Endodermal cell (in vitro differentiated cells): ENCODE measurements around the gene SAG. TPM values are rescaled to one million over a fixed set of nuclear protein-coding genes. Genes with fewer than 3 reads are reported as not detected.
A peak's percentile ranks its signal among the peaks of the same experiment; 100 is the strongest.

Experiments used
- DNase-seq: peaks from one replicate; pipeline ENCODE4 v3.0.0-alpha.2; 2017
- H3K27ac ChIP-seq: 2 replicates; pipeline ENCODE4 v1.5.1; 2013; ENCODE audit warnings: mild to moderate bottlenecking, low read depth, low read length, moderate library complexity
- H3K27me3 ChIP-seq: 2 replicates; pipeline ENCODE4 v1.6.1; 2013; ENCODE audit warnings: mild to moderate bottlenecking, low read length, moderate library complexity; ENCODE audit not compliant: insufficient read depth, control insufficient read depth, poor library complexity, severe bottlenecking
- H3K36me3 ChIP-seq: 2 replicates; pipeline ENCODE4 v1.7.0; 2013; ENCODE audit warnings: mild to moderate bottlenecking, low read length, moderate library complexity; ENCODE audit not compliant: control insufficient read depth, insufficient read depth
- H3K4me1 ChIP-seq: one replicate; pipeline ENCODE4 v1.7.0; 2013; ENCODE audit warnings: low read length; ENCODE audit not compliant: control insufficient read depth, insufficient read depth
- H3K4me3 ChIP-seq: 2 replicates; pipeline ENCODE4 v1.5.1; 2013; ENCODE audit warnings: mild to moderate bottlenecking, low read length, moderate library complexity
- H3K9ac ChIP-seq: 2 replicates; pipeline ENCODE4 v1.6.1; 2013; ENCODE audit warnings: mild to moderate bottlenecking, low read length, moderate library complexity; ENCODE audit not compliant: poor library complexity, severe bottlenecking; ENCODE audit errors: extremely low read depth
- H3K9me3 ChIP-seq: 2 replicates; pipeline ENCODE4 v1.6.1; 2013; ENCODE audit warnings: mild to moderate bottlenecking, low read length, moderate library complexity; ENCODE audit not compliant: control insufficient read depth
- H3K27ac Mint-ChIP-seq: 2 replicates; pipeline ENCODE4 v1.8.0; 2020; ENCODE audit warnings: mixed read lengths
- H3K27me3 Mint-ChIP-seq: 2 replicates; pipeline ENCODE4 v1.8.0; 2021; ENCODE audit warnings: mild to moderate bottlenecking, mixed read lengths; ENCODE audit not compliant: insufficient read depth
- H3K36me3 Mint-ChIP-seq: 2 replicates; pipeline ENCODE4 v1.8.0; 2020; ENCODE audit warnings: low read depth, mixed read lengths
- H3K4me1 Mint-ChIP-seq: 2 replicates; pipeline ENCODE4 v1.8.0; 2020; ENCODE audit warnings: mixed read lengths
- H3K4me3 Mint-ChIP-seq: 2 replicates; pipeline ENCODE4 v1.8.0; 2020; ENCODE audit warnings: mild to moderate bottlenecking, moderate library complexity, mixed read lengths
- H3K9me3 Mint-ChIP-seq: 2 replicates; pipeline ENCODE4 v1.8.0; 2020; ENCODE audit warnings: mild to moderate bottlenecking, mixed read lengths
- CTCF ChIP-seq: fragments of 200-600 bp; sonication (generic); conservative IDR thresholded peaks from 2 replicates; pipeline ENCODE4 v1.5.0; 2021; ENCODE audit warnings: antibody characterized with exemption, mild to moderate bottlenecking
- WGBS, 2 experiments: methylation state at CpG; one replicate each; pipeline versions ENCODE4 v1.1.5 to v1.1.7; 2013; ENCODE audit warnings: missing lambda C conversion rate in 2 of 2, mixed read lengths in 1 of 2; ENCODE audit not compliant: insufficient coverage in 1 of 2, insufficient read length in 1 of 2; 5-methylcytosine and 5-hydroxymethylcytosine counted together
- total RNA-seq, 2 donors: library from RNA; stranded (reverse); fragmentation: NEBNext Ultra II Directional in 1 of 2; extraction: Animal tissue kit (Norgen Biotek cat#: 25700) in 1 of 2; gene quantifications; 2 replicates in 1 of 2; 3 replicates in 1 of 2; pipeline ENCODE4 v1.2.1, GENCODE V29; 2021

Gene SAG
- total RNA-seq, 2 donors from 2014 or later, result not detected

- Histone ChIP-seq H3K4me3 (no peak overlapping the region), H3K4me1 (no peaks in the 10 kb centered on the region), H3K9me3 (no peaks in the 10 kb centered on the region), H3K27ac (no peak overlapping the region), H3K36me3 (no peaks in the 10 kb centered on the region), H3K27me3 (no peaks in the 10 kb centered on the region), H3K9ac (no peak overlapping the region)
- Mint-ChIP-seq H3K9me3 (no peaks in the 10 kb centered on the region), H3K4me3 (no peak overlapping the region), H3K27ac (no peak overlapping the region), H3K27me3 (no peaks in the 10 kb centered on the region), H3K36me3 (peaks cover 12% of the 10 kb centered on the region), H3K4me1 (peaks cover 27% of the 10 kb centered on the region)
- TF ChIP-seq CTCF, result peak; percentile 59
- peak; percentile 54 for DNase-seq
- WGBS, 2 experiments, result 89 to 91% methylated on average over 10 of the region's 10 CpGs
Observed at GRCh38 chr2:233384015-233384414, 76.4 kb downstream of the SAG start.

GRCh38 chr2:233384811-233385488, 77.3 kb downstream of the SAG start:
- H3K9me3 ChIP-seq, result no peaks in the 10 kb centered on the region
- Mint-ChIP-seq H3K36me3 (peaks cover 17% of the 10 kb centered on the region), H3K4me3 (no peak overlapping the region), H3K27ac (peak overlapping the region; percentile 49), H3K4me1 (peaks cover 24% of the 10 kb centered on the region), H3K27me3 (no peaks in the 10 kb centered on the region), H3K9me3 (no peaks in the 10 kb centered on the region)
- H3K4me3 ChIP-seq, result no peak overlapping the region
- peak; percentile 47 for DNase-seq
- no peak for TF ChIP-seq CTCF
- H3K27me3 ChIP-seq, result no peaks in the 10 kb centered on the region
- no peaks in the 10 kb centered on the region for H3K4me1 ChIP-seq
- WGBS, 2 experiments, result 92 to 97% methylated on average over 6 to 12 of the region's 12 CpGs
- H3K36me3 ChIP-seq, result no peaks in the 10 kb centered on the region
- no peak overlapping the region for H3K9ac ChIP-seq
- no peak overlapping the region for H3K27ac ChIP-seq

- no peak overlapping the region for H3K9ac ChIP-seq
- H3K27ac ChIP-seq, result no peak overlapping the region
- peaks cover 23% of the 10 kb centered on the region for H3K36me3 Mint-ChIP-seq
Observed at GRCh38 chr2:233385489-233386044, 78.0 kb downstream of the SAG start.

More at GRCh38 chr2:233385489-233386044, 78.0 kb downstream of the SAG start:
- peaks cover 1% of the 10 kb centered on the region for H3K36me3 ChIP-seq
- TF ChIP-seq CTCF, result no peak
- H3K27ac Mint-ChIP-seq, result no peak overlapping the region
- H3K4me1 ChIP-seq, result no peaks in the 10 kb centered on the region
- H3K9me3 Mint-ChIP-seq, result no peaks in the 10 kb centered on the region
- H3K27me3 ChIP-seq, result no peaks in the 10 kb centered on the region
- no peaks in the 10 kb centered on the region for H3K9me3 ChIP-seq
- peaks cover 18% of the 10 kb centered on the region for H3K4me1 Mint-ChIP-seq
- no peaks in the 10 kb centered on the region for H3K27me3 Mint-ChIP-seq
- no peak for DNase-seq
- 92 to 95% methylated on average over 7 to 14 of the region's 14 CpGs for WGBS, 2 experiments
- no peak overlapping the region for H3K4me3 Mint-ChIP-seq
- no peak overlapping the region for H3K4me3 ChIP-seq
